Stimulated activated CD4-positive, alpha-beta T cell treated with anti-CD3 and anti-CD28 coated beads, Interleukin-12 subunit alpha, Interleukin-12 subunit beta, amount 100 ng/mL, for 48 hours (primary cell): ENCODE data around the gene AFMID.
"Not testable (repeated sequence)": the region's sequence is repeated elsewhere in the genome, so short reads cannot be mapped to it uniquely, and the experiment has no call there.

Experiments
- DNase-seq, 3 donors: peaks; one replicate each; pipeline ENCODE4 v3.0.0-alpha.2; 2020; ENCODE audit warnings: low read depth in 2 of 3, low spot score in 1 of 3

The AFMID gene

DNA sequence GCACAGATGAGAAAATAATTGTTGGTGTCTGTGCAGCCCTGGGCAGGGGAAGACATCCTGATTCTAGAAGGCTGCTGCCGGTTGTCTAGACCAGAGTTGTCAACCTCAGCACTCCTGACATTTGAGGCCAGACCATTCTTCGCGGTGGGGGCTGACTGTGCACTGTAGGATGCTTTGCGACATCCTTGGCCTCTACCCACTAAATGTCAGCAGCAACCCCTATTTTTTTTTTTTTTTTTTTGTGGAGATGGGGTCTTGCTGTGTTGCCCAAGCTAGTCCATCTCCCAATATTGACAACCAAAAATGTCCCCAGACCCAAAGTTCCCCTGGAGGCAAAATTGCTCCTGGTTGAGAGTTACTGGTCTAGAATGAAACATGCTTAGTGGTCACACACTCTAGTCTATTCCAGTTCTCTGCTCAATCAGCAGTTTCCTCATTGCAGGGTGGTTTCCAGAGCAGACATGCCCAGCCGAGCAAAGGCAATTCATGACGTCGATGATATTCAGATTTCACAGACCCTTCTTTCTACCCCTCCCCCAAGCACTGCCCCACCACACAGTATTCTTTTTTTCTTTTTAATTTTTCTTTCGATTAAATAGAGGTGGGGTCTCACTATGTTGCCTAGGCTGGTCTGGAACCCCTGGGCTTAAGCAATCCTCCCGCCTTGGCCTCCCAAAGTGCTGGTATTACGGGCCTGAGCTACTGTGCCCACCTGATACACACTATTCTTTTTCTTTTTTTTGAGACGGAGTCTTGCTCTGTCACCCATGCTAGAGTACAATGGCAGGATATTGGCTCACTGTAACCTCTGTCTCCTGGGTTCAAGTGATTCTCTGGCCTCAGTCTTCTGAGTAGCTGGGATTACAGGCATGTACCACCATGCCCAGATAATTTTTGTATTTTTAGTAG, 32.0 kb upstream of the AFMID start:
- DNase-seq = no peak

GRCh38 chr17:78159575-78160158, 27.5 kb upstream of the AFMID start:
- DNase-seq = no peak

DNA sequence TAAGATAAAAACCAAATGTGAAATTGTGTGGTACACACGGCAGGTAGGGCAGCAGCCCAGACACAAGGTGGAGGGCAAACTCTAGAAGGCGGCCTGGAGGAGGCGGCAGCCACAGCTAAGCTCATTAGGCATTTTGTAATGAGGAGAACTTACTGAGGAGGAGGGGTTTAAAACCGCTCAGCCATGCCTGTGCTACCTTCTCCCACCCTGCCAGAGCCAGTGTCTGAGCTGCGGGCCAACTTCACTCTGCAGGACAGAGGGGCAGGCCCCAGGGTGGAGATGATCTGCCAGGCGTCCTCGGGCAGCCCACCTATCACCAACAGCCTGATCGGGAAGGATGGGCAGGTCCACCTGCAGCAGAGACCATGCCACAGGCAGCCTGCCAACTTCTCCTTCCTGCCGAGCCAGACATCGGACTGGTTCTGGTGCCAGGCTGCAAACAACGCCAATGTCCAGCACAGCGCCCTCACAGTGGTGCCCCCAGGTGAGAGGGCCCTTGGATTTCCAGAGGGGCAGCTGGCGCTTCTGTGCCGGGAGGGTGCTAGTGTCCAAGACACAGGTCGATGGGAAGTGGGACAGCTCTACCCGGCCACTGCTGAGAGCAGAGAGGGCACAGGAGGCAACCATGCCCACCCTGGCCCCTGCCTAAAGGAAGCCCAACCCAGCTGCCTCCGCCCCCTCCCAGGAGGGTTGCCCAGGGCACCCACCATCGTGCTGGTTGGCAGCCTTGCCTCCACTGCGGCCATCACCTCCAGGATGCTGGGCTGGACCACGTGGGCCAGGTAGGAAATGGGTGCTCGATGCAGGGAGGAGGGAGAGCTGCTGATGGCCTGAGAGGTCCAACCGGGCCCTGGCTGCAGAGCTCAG, 23.0 kb upstream of the AFMID start:
- no peak for DNase-seq

- no peak for DNase-seq
Observed at GRCh38 chr17:78164748-78165607, 22.2 kb upstream of the AFMID start.

DNA sequence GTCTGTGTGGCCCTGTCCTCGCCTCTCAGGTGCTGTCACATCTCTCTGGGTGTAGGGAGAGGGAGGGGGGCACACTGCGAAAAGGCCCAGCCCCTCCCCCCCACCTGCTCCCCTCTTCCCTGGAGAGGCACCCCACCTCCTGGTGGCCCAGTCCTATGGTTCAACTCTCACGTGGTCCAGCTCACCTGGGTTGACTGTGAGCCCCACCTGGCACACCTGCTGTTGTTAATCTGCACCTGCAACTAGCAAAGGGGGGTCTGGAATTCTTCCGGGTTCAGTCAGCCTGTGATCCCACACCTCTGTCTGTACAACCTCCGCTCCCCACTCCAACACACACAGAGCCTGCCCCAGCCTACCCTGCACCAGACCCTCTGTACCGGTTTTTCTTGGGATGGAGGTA, 20.7 kb upstream of the AFMID start:
- DNase-seq = no peak

DNA sequence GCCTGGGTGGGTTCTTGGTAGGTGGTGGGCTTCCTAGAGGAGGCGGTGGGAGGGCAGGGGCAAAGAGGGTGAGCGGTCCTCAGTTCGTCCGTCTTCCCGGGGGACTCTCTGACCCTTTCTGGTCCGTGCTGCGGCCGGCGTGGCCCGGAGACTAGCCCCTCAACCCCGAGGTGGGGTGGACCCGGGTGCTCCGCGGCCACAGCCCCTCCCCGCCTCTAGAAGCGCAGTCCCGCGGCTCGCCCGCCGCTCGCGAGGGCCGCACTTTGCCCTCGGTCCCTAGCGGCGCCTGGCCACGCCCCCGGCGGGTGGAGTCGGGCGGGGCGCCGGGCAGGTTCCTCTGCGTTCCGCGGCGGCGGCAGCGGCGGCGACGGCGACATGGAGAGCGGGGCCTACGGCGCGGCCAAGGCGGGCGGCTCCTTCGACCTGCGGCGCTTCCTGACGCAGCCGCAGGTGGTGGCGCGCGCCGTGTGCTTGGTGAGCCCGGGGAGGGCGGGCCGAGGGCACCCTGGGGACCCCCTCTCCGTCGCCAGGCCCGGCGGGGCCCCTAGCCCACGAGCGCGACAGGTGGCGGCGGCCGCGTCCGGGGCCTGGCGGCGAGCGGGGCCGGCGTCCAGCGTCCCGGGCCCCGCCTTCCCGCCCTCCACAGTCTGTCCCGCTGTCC, 18.8 kb upstream of the AFMID start, which contains the start of gene SYNGR2:
SYNGR2 (plus strand) TSS at position 340 of the 661 bp plus-strand sequence; CDS start at position 376, 36 bp downstream.
- DNase-seq = peak; percentile 72 to 87 (median 77)

- DNase-seq = peak in 1 of 3 donors; percentile 60
Observed at GRCh38 chr17:78168903-78169793, 18.0 kb upstream of the AFMID start.

GRCh38 chr17:78170692-78171590, 16.2 kb upstream of the AFMID start:
- DNase-seq = no peak

GRCh38 chr17:78171591-78172248, 15.4 kb upstream of the AFMID start:
- DNase-seq = not testable (repeated sequence)

- no peak for DNase-seq
Observed at GRCh38 chr17:78172249-78173051, 14.7 kb upstream of the AFMID start.

GRCh38 chr17:78173097-78173715, 14.0 kb upstream of the AFMID start:
- no peak for DNase-seq

- DNase-seq = no peak
Observed at GRCh38 chr17:78174346-78174869, 12.8 kb upstream of the AFMID start.

DNA sequence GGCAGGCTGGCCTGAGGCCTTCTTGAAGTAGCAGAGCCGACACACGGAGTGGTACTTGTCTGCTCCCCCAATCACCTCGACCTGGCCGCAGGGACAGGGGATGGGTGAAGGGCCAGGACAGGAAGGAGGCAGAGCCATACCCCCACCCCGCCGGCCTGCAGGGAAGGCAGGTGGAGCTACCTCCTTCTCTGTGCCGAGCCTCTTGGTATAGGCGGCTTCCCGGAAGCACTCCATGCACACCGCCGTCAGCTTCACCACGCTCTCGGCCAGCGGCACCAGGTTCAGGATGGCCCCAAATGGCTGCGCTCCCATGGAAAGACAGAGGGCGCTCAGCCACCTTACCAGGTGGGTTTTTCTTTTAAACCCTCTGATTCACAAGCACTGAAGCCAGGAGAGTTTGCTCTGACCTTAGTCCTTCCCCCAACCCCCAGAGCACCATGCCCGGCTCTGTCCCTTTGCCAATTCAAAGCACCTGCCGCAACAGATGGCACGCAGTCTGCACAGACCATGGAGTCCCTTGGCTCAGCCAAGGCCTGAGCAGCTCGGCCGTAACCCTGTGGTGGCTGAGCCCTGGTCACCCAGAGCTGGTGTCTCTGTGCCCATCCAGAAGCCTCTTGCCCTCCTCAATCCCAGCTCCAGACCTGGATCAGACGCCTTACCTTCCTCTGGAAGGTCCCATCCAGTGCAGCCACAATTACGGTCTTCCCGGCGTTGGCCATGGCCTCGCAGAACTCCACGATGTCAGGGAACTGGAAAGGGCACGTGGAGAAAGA, 12.1 kb upstream of the AFMID start:
- no peak for DNase-seq

DNA sequence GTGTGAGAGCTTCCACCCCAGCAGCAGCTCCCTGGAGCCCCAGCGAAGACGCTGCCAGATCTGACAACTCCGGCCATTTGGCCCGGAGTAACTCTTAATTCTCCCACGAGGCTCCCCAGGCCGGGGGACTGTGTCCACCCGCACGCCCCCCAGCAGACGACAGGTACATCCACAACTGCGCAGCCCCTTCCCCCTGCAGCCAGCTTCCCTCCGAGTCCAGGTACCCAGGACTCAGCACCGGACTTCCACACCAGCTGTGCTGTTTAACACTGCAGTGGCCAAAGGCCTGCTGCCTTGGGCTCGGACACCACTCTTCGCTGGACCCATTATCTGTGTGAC, 11.6 kb upstream of the AFMID start:
- DNase-seq = no peak

DNA sequence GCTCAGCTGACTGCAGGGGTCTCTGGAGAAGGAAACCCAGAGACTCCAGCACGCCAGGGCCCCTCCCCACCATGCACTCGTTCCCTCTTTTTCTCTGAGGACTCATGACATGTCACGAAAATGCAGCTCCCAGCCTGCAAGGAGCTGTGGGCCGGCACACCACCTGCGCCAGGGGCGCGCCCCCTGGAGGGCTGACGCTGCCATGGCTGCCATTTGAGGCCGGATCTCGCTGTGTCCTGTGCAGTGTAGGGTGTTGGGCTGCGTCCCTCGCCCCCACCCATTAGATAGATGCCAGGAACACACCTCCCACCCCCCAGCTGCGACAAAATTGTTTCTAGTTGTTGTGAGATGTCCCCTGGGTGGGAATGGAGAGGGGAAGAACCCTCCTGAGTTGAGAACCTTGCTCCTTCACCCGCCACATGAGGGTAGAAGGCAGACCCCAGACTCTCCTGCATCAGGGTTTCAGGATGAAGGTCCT, 10.6 kb upstream of the AFMID start:
- peak; percentile 51 to 73 (median 62) for DNase-seq
